PFSK-1 (cell line): Measurements from ENCODE around the gene SERPINB2.

Source experiments
- SIN3A ChIP-seq: IDR thresholded peaks from 2 replicates; pipeline ENCODE4 v1.6.1; 2012; ENCODE audit warnings: mild to moderate bottlenecking, low read length, moderate library complexity, borderline replicate concordance; ENCODE audit not compliant: insufficient read depth
- TAF1 ChIP-seq: IDR thresholded peaks from 2 replicates; pipeline ENCODE4 v1.6.1; 2012; ENCODE audit warnings: low read length, control low read depth, borderline replicate concordance; ENCODE audit not compliant: insufficient read depth
- TF ChIP-seq, protein P1 (sequence below), 2 experiments: IDR thresholded peaks; 2 replicates each; pipeline versions ENCODE4 v1.6.1 to v1.8.0; 2011 to 2012; ENCODE audit warnings: low read depth in 2 of 2, low read length in 2 of 2, control low read depth in 1 of 2, inconsistent platforms in 1 of 2, mild to moderate bottlenecking in 1 of 2, moderate library complexity in 1 of 2; ENCODE audit not compliant: insufficient read depth in 1 of 2

DNA sequence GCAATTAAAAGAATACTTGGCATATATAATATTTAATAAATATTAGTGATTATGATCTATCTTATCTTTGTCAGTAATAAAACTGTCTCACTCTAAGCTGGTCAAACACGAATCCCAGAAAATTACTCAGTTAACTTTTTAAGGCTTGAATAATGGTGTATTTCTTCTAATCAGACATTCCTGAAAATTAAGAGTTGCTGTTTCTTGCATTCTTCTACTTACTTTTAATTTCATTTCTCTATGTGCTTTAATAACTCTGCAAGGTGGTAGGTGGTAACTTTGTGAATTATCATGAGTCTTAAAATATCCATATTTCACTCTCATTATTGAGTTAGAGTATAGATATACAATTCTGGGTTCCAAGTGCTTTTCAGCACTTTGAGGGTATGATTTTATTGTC is 17.2 kb downstream of the SERPINB2 start:
- TF ChIP-seq, protein P1, sequence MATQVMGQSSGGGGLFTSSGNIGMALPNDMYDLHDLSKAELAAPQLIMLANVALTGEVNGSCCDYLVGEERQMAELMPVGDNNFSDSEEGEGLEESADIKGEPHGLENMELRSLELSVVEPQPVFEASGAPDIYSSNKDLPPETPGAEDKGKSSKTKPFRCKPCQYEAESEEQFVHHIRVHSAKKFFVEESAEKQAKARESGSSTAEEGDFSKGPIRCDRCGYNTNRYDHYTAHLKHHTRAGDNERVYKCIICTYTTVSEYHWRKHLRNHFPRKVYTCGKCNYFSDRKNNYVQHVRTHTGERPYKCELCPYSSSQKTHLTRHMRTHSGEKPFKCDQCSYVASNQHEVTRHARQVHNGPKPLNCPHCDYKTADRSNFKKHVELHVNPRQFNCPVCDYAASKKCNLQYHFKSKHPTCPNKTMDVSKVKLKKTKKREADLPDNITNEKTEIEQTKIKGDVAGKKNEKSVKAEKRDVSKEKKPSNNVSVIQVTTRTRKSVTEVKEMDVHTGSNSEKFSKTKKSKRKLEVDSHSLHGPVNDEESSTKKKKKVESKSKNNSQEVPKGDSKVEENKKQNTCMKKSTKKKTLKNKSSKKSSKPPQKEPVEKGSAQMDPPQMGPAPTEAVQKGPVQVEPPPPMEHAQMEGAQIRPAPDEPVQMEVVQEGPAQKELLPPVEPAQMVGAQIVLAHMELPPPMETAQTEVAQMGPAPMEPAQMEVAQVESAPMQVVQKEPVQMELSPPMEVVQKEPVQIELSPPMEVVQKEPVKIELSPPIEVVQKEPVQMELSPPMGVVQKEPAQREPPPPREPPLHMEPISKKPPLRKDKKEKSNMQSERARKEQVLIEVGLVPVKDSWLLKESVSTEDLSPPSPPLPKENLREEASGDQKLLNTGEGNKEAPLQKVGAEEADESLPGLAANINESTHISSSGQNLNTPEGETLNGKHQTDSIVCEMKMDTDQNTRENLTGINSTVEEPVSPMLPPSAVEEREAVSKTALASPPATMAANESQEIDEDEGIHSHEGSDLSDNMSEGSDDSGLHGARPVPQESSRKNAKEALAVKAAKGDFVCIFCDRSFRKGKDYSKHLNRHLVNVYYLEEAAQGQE (IDR thresholded peaks at IDR 0.05; ENCODE audit: insufficient read depth in 1 of 2, low read depth in 2 of 2, low read length in 2 of 2), result no peak
- no peak for TF ChIP-seq TAF1
- TF ChIP-seq SIN3A, result no peak
